Erythroblast (primary cell): Measurements from ENCODE around the gene CST3.
A peak's percentile ranks its signal among the peaks of the same experiment; 100 is the strongest.
"Not testable (repeated sequence)": the region's sequence is repeated elsewhere in the genome, so short reads cannot be mapped to it uniquely, and the experiment has no call there.

Experiments
- DNase-seq, 2 experiments: peaks; one replicate each; lab custom pipeline; 2025; lab: John Stamatoyannopoulos, UW
- GATA1 ChIP-seq: IDR thresholded peaks from 2 replicates; pipeline ENCODE4 v1.6.1; 2011; ENCODE audit warnings: low read depth, mild to moderate bottlenecking, control low read depth, low read length, moderate library complexity
- POLR2A ChIP-seq: IDR thresholded peaks from 2 replicates; pipeline ENCODE4 v1.6.1; 2011; ENCODE audit warnings: mild to moderate bottlenecking, low read length

Gene CST3, protein sequence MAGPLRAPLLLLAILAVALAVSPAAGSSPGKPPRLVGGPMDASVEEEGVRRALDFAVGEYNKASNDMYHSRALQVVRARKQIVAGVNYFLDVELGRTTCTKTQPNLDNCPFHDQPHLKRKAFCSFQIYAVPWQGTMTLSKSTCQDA

DNA sequence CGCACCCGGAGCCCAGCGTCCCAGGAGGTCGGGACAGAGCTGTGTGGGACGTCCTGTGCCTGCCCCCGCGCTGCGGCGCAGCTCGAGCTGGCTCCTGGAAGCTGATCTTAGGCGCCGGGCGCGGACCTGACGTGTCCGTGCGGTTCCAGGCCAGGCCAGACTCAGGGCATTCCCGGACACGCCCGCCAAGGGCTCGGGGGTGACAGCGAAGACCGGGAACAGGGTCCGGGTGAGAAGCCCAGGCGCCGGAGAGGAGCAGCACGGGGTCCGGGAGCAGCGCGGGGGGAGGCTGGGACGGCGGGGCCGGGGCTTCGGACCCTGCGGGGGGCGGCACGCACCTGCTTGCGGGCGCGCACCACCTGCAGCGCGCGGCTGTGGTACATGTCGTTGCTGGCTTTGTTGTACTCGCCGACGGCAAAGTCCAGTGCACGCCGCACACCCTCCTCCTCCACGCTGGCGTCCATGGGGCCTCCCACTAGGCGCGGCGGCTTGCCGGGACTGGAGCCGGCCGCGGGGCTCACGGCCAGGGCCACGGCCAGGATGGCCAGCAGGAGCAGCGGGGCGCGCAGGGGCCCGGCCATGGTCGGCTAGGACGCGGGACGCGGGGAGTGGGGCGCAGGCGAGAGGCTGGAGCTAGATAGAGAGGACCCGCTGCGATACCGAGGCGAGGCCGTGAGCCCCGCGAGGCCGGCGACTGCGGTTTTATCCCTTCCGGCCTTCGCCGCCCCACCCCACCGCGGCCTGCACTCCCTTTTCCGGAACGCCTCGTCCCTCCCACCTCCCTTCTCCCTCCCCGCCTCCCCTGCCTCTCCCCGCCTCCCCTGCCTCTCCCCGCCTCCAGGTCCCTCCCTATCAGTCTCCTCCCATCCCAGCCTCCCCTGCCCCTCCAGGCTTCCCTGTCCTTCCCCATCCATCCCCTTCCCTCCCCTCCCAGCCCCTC is at the start of gene CST3:
TSS of gene CST3 (minus strand) at position 674 of the 940 bp plus-strand sequence. CDS start at position 581, 93 bp downstream.
- DNase-seq = peak; percentile 85 to 87
- no peak for TF ChIP-seq GATA1
- peak; percentile 63 for TF ChIP-seq POLR2A

DNA sequence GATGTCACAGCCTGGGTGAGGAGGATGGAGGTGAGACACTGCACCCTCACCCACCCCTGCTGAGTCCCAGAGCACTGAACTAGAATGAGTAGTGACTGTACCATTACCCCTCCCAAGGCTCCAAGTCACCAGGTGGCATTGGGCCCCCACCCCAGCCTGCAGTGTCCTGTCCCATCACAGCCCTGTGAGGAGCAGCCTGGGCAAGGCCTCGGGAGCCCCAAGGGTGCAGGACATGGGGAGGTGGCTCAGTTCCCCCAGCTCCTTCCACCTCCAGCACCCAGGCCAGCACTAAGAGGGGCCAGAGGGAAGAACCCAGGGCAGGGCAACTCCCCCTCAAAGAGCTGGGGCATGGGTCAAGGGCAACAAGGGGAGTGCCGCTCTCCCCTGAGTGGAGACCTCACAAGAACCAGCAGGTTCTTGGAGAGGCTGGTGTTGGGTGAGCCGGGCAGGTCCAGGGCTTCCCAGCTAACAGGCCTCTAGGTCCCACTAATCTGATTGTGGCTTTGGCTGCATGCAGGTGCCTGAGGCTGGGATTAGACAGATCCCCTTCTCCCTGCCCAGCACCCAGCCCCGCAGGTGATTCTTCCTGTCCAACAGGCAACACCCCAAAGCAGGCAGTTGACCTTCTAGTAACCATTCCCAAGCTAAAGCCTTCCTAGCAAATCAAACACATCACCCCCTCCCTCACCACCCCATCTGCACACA is 48.4 kb upstream of the CST3 start:
- TF ChIP-seq GATA1 = no peak
- TF ChIP-seq POLR2A = no peak
- DNase-seq = no peak

DNA sequence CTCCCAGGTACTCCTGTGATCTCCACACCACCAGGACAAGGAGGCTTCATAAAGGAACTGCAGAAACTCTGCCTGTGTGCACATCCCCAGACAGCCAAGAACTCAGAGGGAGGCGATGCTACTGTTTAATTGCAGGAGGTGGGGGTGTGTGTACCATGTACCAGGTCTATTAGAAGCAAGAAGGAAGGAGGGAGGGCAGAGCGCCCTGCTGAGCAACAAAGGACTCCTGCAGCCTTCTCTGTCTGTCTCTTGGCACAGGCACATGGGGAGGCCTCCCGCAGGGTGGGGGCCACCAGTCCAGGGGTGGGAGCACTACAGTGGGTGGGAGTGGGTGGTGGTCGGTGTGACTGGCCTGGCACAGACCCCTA is 47.8 kb upstream of the CST3 start:
- not testable (repeated sequence) for DNase-seq

DNA sequence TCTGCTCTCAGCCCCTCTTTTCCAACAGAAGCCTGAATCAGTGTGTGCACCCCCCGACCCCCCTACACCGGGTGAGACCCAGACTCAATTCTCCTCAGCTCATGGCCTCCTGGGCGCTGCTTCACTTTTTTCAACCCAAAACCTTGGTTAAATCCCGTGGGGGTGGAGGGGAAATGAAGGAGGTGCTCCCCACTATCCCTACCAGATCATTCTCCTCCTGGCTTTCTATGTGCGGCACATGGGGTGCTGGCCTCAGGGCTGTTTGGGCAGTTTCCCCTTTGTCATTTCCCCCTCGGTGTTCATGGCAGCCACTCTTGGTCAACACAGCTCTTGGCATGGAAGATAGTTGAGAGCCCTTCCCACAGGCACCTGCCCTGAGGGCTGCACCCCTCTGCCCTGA is 46.5 kb upstream of the CST3 start:
- TF ChIP-seq POLR2A = no peak
- no peak for TF ChIP-seq GATA1
- DNase-seq = no peak

DNA sequence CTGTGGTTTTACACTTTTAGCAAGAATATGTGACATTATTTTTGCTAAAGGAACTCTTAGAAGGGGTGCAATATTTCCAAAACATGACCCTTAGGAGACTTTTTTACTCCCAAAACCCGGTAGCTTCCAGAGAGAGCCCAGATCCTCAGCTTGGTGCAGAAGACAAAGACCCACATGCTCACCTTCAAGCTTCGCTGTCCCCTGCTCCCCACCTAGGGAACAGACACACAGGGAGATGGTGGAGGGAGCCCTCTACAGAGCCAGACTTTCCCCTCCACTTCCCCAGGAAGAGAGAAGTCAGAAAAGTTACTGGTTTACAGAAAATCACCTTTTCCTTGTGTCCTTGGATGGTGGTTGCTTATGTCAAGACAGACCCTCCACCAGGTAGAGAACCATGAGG is 46.1 kb upstream of the CST3 start:
- TF ChIP-seq POLR2A (no peak), GATA1 (no peak)
- DNase-seq = no peak

DNA sequence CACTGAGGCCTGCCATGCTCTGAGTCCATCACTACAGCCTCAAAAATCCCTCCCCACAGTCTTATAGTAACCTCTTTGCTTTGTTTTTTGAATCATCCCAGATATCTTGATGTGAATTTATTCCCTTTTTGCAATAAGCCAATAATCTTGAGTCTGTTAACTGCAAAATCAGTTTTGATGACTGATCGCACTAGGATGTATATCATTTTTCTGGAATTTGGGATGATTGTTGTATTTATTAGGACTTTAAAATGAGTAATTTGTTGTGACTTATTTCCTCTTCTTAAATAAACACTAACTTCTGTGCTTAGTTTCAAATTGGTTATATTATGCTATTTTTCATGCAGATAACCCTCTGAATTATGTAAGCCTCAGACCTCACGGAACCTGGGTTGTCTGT is 45.5 kb upstream of the CST3 start:
- DNase-seq = no peak
- TF ChIP-seq GATA1 = no peak
- TF ChIP-seq POLR2A = no peak

DNA sequence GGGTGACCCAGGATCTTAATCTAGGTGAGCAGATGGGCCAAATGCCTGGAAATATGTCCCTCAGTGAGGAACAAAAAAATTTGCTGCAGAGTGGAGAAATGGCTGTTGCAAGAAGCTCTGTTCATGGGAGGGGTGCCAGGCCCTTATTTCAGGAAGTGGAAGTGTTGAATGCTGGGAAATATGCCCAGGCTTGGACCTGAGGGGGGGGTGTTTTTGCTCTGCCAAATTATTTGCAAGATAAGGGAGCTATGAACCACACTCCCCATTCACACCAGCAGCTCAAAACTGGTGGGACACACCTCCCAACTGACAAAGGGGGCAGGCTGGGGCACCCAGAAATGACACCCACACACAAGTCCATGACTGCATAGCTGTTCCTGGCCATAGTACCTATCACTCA is 42.4 kb upstream of the CST3 start:
- DNase-seq = no peak
- TF ChIP-seq GATA1 (no peak), POLR2A (no peak)

DNA sequence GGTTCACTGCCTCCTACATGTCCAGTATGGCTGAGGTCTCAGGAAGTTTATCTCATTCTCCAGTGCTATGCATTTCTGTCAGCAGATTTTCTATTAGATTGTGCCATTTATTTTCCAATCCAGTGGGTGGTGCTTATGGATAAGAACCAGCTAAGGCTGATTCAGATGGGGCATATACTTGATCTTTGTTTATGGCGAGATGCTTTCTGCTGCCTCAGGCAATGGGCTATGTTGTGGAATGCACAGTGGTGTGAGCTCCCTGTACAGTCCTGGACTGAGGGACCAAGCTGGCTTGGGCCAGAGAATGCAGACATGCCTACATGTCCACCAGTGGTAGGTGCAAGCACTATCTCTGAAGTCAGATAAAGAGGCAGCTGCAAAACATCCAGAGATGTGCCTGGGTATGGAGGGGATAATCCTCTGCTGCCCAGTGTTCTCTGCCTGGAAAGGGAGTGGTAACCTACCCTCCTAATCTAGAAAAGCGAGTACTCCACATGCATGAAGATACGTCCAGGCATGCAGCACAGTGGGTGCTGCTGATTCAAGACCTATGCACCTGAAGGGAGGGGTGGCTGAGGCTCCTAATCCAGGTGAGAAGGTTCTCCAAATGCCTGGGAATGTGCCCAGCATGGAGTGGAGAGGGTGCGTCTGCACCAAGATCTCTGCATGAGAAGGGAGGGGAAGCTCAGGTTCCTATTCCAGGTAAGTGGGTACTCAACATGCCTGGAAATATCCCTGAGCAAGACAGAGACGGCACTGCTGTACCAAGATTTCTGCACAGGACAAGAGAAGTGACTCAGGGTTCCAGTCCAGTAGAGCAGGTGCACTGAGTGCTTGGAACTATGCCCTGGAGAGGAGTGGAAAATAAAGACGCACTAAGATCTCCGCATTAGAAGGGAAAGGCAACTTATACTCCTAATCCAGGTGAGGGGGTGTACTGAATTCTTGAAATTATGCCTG is 41.7 kb upstream of the CST3 start:
- DNase-seq = no peak
- no peak for TF ChIP-seq POLR2A
- TF ChIP-seq GATA1 = no peak

DNA sequence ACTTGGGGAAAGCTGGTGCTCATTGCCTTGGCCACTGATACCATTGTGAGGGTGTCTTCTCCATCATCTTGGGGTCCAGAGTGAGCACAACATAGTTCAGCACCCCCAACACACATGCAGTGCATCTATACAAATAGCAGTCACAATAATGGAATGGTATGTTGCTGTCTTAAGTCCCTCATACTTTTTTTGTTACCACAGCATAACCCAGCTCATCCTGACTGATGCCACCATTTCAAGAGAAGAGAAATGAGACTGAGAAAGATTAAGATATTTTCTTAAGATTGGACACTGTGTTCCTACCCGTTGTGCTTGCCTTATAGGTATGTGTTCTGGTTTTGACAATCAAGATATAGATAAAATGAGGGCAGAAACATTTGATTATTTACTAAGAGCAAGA is 35.5 kb upstream of the CST3 start:
- TF ChIP-seq GATA1 = no peak
- TF ChIP-seq POLR2A = no peak
- no peak for DNase-seq

DNA sequence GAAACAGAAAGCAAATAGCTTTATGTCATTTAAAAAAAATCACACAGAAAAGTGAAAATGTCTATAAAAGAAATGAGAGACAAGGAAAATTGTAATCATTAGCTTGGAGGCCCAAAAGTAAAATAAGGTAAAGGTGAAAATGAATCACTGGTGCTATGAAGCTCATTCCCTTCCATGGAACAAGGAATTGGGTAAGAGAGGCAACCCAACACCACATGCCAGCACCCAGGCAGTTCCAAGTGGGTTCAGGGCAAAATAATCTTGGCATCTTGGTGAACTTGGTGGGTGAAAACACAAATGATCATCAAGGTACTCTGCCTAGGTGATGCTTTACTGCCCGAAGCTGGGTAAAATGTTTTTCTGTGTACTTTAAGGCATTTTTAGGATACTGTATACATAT is 34.4 kb upstream of the CST3 start:
- no peak for DNase-seq
- TF ChIP-seq POLR2A (no peak), GATA1 (no peak)

DNA sequence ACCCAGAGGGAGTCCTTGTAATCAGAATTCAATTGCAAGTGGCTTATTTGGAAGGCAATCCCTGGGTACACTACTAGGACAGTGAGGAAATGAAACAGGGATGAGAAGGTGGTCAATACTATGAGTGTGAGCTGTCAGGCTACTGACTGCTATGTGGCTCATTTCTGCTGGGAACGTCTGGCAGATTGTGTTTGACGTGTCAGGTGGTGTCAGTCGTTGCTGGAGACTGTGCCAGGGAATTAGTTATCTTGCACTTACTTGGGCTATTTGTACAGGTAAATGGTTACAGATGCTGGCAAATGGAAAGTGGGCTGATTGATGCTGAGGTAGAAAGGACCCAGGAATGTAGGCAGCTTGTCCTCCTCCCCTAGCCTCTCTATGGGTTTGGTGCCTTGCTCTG is 33.7 kb upstream of the CST3 start:
- DNase-seq = no peak
- TF ChIP-seq GATA1 (no peak), POLR2A (no peak)

DNA sequence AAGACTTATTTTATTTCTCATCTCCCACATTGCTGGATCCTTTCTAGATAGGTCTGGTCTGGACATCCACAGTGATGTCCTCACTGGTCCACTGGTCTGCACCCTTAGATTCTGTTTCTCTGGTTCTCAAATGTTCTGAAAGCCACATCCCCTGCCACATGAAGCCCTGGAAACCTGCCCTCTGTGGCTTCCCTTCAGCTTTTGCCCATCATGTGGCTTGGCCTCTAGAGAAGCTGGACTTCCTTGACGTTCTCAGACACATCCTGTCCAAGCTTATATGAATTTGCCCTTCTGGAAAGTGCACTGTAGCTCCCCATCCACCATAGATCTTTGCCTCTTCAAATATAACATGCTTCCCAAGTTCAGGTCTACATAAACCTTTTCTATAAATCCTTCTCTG is 32.6 kb upstream of the CST3 start:
- TF ChIP-seq POLR2A = no peak
- no peak for TF ChIP-seq GATA1
- no peak for DNase-seq

DNA sequence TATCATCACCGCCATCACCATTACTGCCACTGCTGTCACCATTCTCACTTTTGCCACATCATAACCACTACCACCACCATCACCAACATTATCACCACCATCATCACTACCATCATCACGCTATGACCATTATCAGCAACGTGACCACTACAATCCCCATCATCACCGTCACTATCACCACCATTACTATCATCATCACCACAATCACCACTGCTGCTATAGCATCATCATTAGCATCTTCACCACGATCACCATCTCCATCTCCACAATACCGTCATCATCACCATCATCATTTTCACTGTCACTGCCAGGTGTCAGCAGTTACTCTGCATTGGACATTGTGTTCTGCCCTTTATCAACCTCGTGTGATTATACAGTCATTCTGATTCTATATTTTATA is 32.1 kb upstream of the CST3 start:
- TF ChIP-seq POLR2A = no peak
- DNase-seq = no peak
